ENCODE data around the gene TRAPPC10. TPM values are rescaled to one million over a fixed set of nuclear protein-coding genes. Genes with fewer than 3 reads are reported as not detected.

Gene TRAPPC10
- total and polyA plus RNA-seq, 2 of the 8 experiments (the other 6 are each of a cell fraction or from before 2014, with no cell fraction given): 18.5 to 29.8 TPM

DNA sequence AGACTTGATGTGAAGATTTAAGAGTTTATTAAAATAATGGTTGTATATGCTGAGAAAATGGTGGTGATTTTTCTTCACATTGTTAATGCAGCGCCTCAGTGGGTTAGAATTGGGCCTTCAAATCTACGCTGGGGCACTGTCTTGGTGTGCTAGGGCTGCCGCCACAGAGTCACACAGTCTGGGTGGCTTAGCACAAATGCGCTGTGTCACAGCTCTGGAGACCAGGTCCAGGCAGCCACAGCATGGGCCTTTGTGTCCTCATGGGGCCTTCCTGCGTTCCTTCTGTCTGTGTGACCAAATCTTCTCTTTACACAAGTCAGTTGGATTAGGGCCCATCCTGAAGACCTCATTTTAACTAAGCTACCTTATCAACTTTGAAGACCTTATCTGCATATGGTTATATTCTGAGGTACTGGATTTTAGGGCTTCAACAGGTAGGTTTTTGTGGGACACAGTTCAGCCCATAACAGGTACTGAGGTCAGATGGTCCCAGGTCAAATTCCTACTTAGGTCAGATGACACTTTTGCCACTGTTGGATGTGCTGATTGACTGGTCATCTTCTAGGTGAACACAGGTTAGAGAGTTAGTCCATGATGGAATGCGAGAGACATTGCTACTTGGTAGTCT, 17.5 kb downstream of the TRAPPC10 start:
- CTCF ChIA-PET (ENCODE audit: partially characterized antibody): interaction anchor here (2.2 kb wide), 1 partner anchor 14 kb away, joined by 8 read pairs; no protein-coding TSS in a partner anchor
- Histone ChIP-seq H3K4ac (replicated peaks; ENCODE audit: insufficient read length, low read depth, low read length) (no peak overlapping the region), H3K9ac (replicated peaks in 1 of 4; ENCODE audit: extremely low read depth in 1 of 4, low read depth in 3 of 4, low read length in 3 of 4) (no peak overlapping the region), H3K4me1 (replicated peaks in 1 of 4; ENCODE audit: control insufficient read depth in 3 of 4, insufficient read depth in 4 of 4, low read length in 3 of 4) (peaks cover 3 to 15% (median 10%) of the 10 kb centered on the region in 4 experiments), H3K27me3 (replicated peaks in 1 of 4; ENCODE audit: control insufficient read depth in 3 of 4, extremely low read depth in 1 of 4, insufficient read depth in 3 of 4, low read length in 3 of 4) (no peaks in the 10 kb centered on the region), H2BK15ac (ENCODE audit: low read length) (no peak overlapping the region), H3K4me2 (ENCODE audit: insufficient read depth in 1 of 2, low read depth in 2 of 2, low read length in 2 of 2) (no peak overlapping the region), H3K27ac (ENCODE audit: low read depth, low read length) (no peak overlapping the region), H3K23ac (ENCODE audit: insufficient read length) (no peak overlapping the region), H3K4me3 (ENCODE audit: extremely low read depth in 1 of 4, insufficient read depth in 2 of 4, low read depth in 3 of 4, low read length in 4 of 4) (no peak overlapping the region), H4K5ac (ENCODE audit: insufficient read length, low read depth, low read length) (no peak overlapping the region), H2BK20ac (ENCODE audit: low read length) (no peak overlapping the region), H3K79me2 (ENCODE audit: control insufficient read depth in 1 of 2, insufficient read depth in 2 of 2, low read length in 2 of 2) (peaks cover 24 to 72% of the 10 kb centered on the region in 2 experiments), H3K18ac (ENCODE audit: extremely low read depth, low read length) (no peak overlapping the region), H2BK12ac (ENCODE audit: low read depth, low read length) (no peak overlapping the region), H4K20me1 (replicated peaks in 1 of 2; ENCODE audit: control insufficient read depth in 1 of 2, insufficient read depth in 2 of 2, low read length in 2 of 2) (peaks cover 14 to 20% of the 10 kb centered on the region in 2 experiments), H2BK120ac (replicated peaks; ENCODE audit: low read depth, low read length) (no peak overlapping the region), H2AFZ (ENCODE audit: low read length) (no peak overlapping the region), H3K36me3 (ENCODE audit: control insufficient read depth in 2 of 4, insufficient read depth in 4 of 4, low read length in 3 of 4) (peaks cover 0 to 7% (median 5%) of the 10 kb centered on the region in 4 experiments; a peak in 6 of 8 replicates), H2BK5ac (ENCODE audit: low read depth, low read length) (no peak overlapping the region), H3K79me1 (ENCODE audit: low read depth, low read length) (peaks cover 16% of the 10 kb centered on the region), H3K9me3 (ENCODE audit: insufficient read depth in 2 of 2, low read depth in 1 of 2, low read length in 1 of 2) (no peaks in the 10 kb centered on the region), H3K56ac (replicated peaks; ENCODE audit: insufficient read length, low read depth, low read length) (no peak overlapping the region), H4K8ac (ENCODE audit: extremely low read depth, insufficient read depth, low read length) (no peak overlapping the region), H3K23me2 (ENCODE audit: low read depth, low read length) (no peaks in the 10 kb centered on the region; the same call in 1 of the 2 replicates), H2AK5ac (ENCODE audit: low read depth, low read length) (no peak overlapping the region), H3K14ac (ENCODE audit: insufficient read length) (no peak overlapping the region), H4K91ac (replicated peaks; ENCODE audit: insufficient read length, low read length) (no peak overlapping the region)
- WGBS, 2 experiments (ENCODE audit: extremely low coverage in 1 of 2, insufficient coverage in 1 of 2, insufficient read length in 1 of 2, insufficient replicate concordance in 2 of 2, low coverage in 1 of 2, low lambda C conversion rate in 2 of 2, missing lambda C conversion rate in 1 of 2): 93% methylated on average over 6 of the region's 6 CpGs; no CpG with 5 or more reads in 1 of the 2 experiments
- TF ChIP-seq JUN (IDR thresholded peaks at IDR 0.05; ENCODE audit: low read depth, low read length) (no peak), NANOG (IDR thresholded peaks at IDR 0.05; ENCODE audit: insufficient read depth, low read depth, low read length, poor library complexity, severe bottlenecking) (no peak), TEAD4 (IDR thresholded peaks at IDR 0.05; ENCODE audit: low read depth, low read length) (no peak)
- TF ChIP-seq, protein P1, sequence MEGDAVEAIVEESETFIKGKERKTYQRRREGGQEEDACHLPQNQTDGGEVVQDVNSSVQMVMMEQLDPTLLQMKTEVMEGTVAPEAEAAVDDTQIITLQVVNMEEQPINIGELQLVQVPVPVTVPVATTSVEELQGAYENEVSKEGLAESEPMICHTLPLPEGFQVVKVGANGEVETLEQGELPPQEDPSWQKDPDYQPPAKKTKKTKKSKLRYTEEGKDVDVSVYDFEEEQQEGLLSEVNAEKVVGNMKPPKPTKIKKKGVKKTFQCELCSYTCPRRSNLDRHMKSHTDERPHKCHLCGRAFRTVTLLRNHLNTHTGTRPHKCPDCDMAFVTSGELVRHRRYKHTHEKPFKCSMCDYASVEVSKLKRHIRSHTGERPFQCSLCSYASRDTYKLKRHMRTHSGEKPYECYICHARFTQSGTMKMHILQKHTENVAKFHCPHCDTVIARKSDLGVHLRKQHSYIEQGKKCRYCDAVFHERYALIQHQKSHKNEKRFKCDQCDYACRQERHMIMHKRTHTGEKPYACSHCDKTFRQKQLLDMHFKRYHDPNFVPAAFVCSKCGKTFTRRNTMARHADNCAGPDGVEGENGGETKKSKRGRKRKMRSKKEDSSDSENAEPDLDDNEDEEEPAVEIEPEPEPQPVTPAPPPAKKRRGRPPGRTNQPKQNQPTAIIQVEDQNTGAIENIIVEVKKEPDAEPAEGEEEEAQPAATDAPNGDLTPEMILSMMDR (IDR thresholded peaks at IDR 0.05; ENCODE audit: control extremely low read depth in 1 of 3, insufficient read depth in 1 of 3, low read depth in 1 of 3, low read length in 3 of 3): no peak
- FAIRE-seq (no peak), DNase-seq (ENCODE audit: low read depth in 1 of 2, low spot score in 2 of 2) (no peak)
- POLR2A ChIA-PET (ENCODE audit: partially characterized antibody): interaction anchor here (1.0 kb wide), 1 partner anchor 10 kb away, joined by 3 read pairs; no protein-coding TSS in a partner anchor
